GM12891 (cell line): ENCODE results near the gene CALML3.

ENCODE experiments used
- POLR2A ChIP-seq: IDR thresholded peaks from 2 replicates; pipeline ENCODE4 v1.6.1; 2011; ENCODE audit warnings: low read depth, low read length, control low read depth
- POLR2AphosphoS5 ChIP-seq: IDR thresholded peaks from 2 replicates; pipeline ENCODE4 v1.6.1; 2011; ENCODE audit warnings: low read depth, low read length, control low read depth
- SPI1 ChIP-seq: IDR thresholded peaks from 2 replicates; pipeline ENCODE4 v1.6.1; 2011; ENCODE audit warnings: low read depth, low read length, control low read depth
- TAF1 ChIP-seq: IDR thresholded peaks from 2 replicates; pipeline ENCODE4 v1.6.1; 2011; ENCODE audit warnings: low read depth, low read length, control low read depth

DNA sequence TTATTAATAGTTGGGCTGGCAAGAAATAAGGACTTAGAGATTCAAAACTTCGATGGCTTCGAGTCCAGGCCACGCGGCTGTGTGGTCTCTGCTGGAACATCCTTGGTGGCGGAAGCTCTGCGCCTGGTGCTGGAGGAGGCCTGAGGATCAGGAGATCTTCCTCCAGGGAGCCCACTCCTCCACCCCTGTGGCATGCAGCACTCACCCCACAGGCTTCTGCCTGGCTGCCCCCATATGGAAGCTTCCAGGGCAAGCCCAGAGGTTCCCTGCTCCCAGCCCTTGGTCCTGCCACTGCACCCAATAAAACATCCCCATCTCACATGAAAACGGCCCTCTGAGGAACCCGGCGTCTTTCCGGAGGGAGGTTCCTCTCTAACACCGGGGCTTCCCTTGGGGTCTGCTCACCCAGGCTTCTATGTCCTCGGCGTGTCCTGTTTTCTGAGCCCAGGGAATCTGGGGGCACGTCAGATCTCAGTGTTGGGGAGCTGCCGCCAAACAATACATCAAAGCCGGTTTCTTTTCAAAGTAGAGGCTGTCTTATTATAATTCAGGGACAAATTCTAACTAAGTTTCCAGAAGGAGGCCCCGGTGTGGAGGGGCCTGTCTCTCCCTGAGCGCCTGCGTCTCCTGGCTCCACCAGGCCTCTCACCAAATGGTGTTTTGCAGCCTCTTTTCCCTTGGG is 32.4 kb downstream of the CALML3 start:
- no peak for TF ChIP-seq POLR2A
- no peak for TF ChIP-seq TAF1
- TF ChIP-seq SPI1: no peak
- TF ChIP-seq POLR2AphosphoS5: no peak
